HTERT RPE-1 (cell line): ENCODE measurements around the gene GRAMD1A.
"Not testable (repeated sequence)": the region's sequence is repeated elsewhere in the genome, so short reads cannot be mapped to it uniquely, and the experiment has no call there.

Source experiments
- in situ Hi-C: fragments of 300-500 bp; cut with MboI; formaldehyde crosslinking; loops from 4 replicates; pipeline ENCODE4 v1.14.3; 2020; ENCODE audit warnings: low sequenced_read_pairs

GRAMD1A gene

DNA sequence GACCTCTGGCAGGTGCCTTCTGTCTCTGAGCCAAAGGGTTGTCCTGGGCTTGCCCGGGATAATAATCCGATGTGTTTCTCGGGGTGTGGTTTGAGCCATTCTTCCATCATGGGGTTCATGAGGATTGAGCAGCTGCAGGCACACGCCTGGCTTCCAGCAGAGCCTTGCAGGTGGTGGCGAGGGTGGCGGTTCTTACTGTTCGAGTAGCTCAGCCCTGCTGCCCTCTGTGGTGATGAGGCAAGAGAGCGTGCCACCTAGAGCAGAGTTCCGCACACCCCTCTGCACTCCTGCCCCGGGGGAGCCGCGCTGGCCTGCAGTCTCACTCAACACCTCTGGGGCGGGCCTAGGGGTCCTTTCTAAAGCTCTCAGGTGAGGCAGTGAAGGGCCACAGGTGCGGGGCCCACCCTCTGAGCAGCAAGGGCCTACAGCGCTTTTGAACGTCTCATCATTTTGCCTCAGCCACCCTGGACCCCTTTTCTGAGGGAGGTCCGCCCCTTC, 33.9 kb downstream of the GRAMD1A start:
- in situ Hi-C loops = no loop called here

DNA sequence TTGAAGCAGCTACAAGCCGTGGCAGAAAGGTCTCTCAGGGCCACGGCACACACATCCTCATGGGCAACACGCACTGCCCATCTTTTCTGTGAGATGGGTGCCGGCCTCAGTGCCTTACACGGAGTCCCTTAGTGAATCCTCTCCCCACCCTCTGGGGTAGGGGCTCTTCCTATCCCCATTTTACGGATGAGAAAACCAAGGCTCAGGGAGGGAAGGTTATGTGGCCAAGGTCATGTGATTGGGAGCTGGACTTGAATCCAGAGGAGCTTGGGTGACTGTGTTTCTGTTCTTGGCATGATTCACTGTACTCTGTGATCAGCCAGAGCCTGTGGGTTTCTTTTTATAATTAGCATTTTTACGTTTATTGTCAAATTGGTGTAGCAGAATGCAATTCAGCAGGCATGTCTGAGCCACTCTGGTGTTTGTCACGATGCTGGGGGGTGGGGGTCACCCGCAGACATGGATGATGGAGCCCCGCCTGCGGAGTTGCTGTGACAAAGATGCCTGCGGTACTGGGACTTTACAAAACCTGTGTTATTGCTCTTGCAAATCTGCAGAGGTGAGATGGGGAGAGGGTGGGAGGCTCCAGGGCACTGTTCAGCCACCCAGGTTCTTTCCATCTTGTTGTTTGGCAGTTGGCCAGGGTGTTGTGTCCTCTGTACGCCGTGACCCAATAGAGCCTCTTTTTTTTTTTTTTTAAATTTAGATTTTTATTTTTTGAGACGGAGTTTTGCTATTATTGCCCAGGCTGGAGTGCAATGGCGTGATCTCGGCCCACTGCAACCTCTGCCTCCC, 34.7 kb downstream of the GRAMD1A start:
- in situ Hi-C loops = no loop called here

DNA sequence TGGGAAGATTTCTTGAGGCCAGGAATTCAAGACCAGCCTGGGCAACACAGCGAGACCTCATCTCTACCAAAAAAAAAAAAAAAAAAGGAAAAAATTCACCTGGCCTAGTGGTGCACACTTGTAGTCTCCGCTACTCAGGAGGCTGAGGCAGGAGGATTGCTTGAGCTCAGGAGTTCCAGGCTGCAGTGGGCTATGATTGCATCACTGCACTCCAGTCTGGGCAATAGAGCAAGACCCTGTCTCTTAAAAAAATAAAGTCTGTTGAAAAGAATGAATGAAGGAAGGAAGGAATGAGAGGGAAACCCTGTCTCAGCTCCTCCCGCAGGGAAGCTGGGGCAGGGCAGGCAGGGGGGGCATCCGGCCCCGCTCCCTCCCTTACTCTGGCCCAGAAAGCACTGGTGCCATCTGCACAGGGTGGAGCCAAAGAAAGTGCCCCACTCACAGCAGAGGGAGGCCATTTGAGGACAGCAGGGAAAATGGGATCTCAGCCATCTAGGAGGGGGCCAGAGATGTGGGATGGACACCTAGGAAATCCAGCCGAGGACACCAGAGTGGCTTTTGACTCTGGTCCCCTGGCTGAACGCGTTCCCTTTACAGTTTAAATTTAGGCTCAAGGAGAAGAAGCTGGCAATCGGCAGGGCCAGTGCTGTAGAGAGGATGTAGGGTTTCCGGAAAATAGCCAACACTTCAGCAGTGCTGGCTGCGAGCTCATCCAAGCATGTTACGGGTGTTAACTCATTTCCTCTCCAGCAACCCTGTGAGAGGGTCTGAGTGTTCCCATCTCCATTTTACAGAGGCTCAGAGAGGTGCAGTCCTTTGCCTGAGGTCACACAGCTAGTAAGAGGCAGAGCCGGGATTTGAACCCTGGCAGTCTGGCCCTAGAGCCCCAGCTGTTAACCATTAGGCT, 37.8 kb downstream of the GRAMD1A start:
- in situ Hi-C loops = no loop called here

DNA sequence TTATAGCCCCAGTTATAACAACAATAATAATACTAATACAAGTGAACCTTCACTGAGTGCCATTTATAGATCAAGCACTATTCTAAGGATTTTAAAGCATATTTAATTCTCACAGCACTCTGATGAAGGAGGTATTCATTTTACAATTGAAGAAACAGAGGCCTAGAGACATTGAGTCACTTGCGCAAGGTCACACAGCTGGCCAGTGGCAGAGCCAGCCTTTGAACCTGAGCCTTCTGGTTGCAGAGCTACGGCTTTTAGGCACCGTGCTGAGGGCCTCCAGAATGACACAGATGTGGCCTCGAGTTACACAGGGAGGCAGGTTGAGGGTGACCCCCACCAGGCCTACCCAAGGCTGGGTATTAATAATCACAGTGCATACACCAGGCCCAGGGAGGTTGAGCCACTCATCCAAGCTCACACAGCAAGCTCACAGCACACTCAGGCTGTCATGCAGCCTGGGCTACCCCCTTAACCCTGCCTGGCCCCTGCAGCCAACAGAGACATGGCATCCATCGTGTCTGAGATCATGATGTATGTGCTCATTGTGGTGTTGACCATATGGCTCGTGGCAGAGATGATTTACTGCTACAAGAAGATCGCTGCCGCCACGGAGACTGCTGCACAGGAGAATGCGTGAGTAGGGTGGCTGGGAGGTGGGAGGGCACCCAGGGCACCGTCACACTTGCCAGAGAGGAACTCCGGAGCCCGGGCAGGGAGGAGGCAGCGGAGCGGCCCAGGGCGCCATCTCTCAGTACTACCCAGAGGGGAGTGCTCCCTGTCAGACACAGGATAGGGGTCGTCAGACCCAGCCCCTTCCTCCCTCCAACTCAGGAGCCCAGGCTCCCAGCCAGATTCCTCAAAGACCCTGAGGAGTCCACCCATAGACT, 38.7 kb downstream of the GRAMD1A start:
- in situ Hi-C loops = no loop called here

DNA sequence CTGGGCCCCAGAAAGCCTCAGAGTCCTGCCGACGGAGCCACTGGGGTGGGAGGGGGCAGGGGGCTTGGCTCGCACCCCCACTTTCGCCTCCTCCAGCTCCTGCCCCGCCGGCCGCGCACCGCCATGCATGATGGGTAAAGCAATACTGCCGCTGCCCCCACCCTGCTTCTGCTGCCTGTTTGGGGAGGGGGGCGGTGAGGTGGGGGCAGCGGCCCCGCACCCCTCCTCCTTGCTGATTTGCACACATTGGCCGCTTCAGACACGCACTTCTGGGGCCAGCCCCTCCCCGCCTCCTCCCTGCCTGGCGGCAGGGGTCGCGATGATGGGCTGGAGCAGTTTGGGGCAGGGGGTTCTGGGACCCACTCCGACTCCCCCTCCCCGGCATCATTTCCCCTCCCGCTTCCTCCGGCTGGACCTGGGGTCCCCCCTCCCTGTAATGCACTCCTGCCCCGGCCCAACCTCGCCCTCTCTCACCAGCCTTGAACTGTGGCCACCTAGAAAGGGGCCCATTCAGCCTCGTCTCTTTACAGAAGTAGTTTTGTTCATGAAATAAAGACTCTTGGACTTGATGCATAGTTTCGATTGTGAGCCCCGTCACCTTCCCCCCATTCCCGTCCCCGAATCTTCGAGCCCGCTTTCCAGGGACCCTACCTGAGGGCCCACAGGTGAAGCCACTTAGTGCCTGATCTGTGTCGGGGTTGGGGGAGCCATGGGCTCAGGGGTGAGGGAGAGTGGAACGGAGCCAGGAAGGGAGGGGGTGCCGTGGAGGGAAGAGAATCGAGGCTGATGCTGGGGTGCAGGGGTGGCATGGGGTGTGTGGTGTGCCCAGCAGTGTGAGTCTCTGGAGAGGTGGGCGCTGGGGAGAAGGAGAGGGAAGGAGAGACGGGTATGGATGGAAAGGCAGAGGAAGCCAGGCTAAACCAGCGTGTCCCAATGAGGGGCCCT, 40.0 kb downstream of the GRAMD1A start:
- in situ Hi-C loops = no loop called here

DNA sequence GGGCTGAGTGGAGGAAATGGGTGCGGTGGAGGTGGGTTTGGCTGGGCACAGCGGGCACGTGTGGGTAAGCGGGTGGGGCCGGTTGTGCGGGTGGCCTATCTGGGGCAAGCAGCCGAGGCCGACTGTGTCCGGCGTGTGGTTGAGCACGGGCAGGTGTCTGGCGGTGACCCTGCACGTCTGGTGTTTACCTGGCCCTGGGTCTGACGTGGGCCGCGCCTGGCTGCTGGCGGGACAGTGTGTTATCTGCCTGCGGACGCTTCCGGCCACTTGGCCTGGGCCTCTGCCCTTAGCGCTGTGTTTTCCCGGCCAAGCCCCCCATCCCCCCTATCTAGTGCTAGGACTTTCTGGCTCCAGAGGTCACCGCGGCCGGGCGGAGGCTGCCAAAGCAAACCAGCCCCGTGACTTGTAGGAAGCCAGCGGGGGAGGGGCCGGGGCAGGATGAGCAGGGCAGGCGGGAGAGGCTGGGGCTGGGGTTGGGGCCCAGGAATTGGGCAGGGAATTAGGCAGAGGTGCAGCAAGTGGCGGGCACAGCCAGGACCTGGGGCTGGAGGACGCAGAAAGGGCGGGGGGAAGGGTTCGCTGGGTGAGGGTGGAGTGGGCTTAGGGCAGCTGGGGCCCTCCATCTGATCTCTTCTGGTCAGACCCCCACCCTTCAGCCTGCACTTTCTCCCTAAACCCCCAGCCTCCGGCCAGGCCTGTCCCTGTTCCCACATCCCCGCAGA, 40.9 kb downstream of the GRAMD1A start:
- in situ Hi-C loops = no loop called here

DNA sequence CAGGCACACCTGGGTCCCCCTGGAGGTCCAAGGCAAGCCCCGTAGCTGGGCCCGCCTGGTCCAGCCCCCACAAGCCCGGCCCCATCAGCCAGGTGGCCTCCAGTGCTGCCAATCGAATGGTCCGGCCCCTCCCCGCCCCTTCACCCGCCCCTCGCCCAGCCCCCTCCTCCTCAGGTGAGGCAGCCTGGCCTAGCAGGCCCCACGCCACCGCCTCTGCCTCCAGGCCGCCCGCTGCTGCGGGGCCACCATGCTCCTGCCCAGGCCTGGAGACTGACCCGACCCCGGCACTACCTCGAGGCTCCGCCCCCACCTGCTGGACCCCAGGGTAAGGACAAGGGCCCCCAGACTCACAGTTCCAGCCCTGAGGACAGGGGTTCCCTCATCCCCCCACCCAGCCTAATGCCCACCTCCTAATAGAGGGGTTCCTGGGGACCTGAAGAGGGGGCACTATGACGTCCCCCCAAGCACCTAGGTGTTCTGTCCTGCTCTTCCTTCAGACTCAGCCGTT, 41.5 kb downstream of the GRAMD1A start, which contains the start of gene HPN:
Gene HPN (plus strand): TSS at position 174 of the 508 bp plus-strand sequence. CDS start 786 bp downstream, outside the sequence.
- in situ Hi-C loops = no loop called here

DNA sequence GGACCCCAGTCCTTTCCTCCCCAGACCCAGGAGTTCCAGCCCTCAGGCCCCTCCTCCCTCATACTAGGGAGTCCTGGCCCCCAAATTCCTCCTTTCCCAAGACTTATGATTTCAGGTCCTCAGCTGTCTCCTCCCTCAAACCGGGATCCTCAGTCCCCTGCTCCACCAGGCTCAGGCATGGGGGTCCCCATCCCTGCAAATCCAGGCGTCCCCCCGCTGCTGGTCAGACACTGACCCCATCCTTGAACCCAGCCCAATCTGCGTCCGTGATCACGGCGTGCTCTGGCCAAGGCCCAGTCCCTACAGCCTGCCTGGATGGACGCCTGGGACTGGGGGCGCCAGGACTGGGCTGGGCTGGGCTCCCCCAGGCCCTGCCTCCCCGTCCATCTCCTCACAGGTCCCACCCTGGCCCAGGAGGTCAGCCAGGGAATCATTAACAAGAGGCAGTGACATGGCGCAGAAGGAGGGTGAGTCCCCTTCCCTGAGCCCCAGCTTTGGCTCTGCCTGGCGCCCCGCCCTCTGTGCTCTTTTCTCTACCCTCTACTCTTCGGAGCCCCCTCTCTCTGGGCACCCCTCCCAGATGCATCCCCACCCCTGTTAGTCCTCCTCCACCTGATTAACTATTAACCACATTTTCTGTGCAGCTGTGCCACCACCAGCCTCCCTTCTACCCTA, 42.1 kb downstream of the GRAMD1A start:
- in situ Hi-C loops = no loop called here

DNA sequence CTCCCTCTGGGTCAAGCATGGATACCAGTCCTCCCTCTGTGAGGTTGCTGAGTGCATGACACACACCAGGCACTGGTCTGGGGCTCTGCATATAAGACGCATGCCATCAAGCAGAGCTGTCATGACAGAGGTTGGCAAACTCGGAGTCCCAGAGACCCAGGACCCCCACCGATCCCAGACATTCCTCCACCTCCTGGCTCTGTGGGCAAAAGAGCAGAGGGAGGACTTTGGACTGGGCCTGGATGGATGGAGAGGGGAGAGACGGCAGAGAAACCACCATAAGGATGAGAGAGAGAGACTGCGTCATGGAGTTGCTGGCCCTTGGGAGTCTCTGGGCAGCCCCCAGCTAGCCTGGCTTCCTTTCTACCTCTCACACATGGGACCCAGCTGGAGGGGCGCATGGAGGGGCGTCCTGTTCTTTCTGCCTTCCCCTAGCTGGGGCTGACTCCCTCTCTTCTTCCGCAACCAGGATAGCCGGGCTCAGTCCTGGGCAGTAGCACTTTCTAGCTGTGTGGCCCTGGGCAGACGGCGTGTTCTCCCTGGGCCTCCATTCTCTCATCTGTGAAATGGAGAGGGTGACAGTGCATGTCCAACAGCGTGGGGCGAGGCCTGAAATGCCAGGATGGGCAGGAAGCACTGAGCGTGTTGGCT, 43.0 kb downstream of the GRAMD1A start:
- in situ Hi-C loops = no loop called here

DNA sequence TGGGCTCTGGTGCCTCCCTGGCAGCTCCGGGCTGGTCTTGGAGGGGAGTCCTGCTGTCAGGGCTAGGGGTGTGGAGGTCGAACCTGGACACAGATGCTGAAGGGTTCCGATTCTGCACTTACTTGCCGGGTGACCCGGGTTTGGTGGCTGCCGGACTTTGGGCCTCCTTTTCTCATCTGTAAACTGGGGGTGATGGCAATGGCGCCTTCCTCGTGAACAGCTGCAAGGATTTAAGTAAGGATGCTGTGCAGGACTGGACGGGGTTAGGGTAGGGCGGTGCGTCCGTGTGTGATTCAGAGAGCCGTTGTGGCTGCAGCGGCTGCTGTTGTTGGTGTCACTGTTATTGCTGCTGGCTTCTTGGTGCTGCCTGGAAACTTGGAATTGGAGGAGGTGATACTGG, 43.8 kb downstream of the GRAMD1A start:
- in situ Hi-C loops = no loop called here

DNA sequence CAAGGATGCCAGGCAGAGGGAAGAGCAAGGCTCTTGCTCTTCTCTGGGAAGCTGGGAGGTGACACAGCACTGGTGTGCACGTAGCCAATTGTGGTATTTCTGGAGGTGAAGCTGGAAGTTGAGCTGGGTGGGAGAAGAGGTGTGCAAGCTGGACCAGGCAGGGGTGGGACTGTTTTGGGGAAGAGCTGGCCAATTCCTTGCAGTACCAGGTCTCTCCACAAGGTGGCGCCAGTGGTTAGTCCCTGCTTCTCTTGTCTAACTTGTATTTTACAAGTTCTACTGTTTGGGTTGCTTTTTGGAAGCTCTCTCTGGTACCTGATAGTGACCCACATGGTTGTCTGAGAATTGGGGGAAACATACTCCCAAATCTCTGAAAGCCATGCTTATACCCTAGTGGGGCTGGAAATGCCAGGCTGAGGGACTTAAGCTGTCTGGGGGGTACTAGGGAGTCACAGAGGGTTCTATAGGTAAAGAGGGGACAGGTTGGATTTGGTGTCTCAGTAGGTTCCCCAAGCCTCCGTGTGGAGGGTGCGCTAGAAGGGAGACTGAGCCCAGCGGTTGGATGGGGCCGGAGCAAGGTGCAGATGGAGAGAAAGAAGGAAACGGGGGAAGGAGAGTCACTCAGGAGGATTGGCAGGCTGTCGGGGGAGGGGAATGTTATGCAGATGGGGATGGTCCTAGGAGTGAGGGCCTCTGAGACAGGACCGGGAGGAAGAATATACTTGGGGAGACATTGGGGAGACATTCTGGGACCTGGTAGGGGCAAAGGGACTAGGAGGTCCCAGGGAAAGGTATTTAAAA, 44.4 kb downstream of the GRAMD1A start:
- in situ Hi-C loops = no loop called here

DNA sequence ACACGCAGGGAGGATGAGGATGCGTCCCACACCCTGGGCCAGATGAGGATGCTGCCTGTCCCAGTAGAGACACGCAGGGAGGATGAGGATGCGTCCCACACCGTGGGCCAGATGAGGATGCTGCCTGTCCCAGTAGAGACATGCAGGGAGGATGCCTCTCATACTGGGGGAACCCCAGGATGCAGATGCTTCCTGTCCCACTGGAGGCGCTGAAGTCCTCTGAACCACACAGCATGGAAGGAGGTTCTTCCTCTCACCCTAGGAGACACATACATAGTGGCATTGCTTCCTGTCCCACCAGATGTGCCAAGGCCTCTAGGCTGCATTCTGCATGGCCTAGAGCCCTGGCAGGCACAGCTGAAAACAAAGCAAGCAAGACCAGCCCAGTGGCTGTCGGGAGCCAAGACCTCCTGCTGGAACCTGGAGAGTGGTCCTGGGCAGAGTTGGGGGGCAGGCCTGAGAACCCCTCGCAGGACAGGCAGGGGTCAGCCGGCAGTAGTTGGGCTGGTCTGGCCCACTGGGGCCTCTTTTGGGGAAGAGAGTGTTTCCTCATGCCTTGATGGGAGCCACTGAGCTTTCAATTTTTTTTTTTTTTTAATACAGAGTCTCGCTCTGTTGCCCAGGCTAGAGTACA, 45.7 kb downstream of the GRAMD1A start:
- in situ Hi-C loops = no loop called here

DNA sequence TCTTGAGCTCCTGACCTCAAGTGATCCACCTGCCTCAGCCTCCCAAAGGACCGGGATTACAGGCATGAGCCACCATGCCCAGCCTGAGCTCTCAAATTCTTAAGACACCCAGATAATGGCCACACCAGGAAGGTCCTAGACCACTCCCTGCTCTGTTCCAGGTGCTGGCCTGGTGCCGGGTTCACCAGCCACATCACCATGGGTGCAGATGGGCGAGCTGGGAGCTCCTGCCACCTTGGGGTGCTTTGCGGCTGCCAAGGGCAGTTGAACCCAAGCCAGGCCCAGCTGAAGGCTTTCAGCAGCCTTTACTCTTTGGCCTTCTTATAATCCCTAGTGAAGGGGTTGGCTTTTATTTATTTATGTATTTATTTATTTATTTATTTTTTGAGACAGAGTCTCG, 46.3 kb downstream of the GRAMD1A start:
- in situ Hi-C loops = no loop called here

DNA sequence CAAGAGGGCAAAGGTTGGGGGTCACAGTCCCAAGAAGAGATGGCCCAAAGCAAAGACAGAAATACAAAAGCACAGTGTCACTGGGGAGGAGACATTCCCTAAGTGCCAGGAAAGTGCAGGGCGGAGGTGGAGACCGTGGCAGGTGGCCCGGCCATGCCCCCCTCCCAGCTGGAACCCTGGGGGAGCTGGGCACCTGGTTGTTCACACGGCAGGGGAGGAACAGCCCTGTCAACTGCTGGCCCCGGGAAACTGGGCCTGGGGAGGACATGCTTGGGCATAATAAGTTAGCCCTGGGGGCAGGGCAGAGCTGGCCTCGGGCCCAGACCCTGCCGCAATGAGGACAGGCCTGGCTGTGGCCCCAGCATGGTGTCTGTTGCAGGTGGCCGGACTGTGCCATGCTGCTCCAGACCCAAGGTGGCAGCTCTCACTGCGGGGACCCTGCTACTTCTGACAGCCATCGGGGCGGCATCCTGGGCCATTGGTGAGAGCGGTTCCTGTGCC, 48.8 kb downstream of the GRAMD1A start:
- in situ Hi-C loops = no loop called here

DNA sequence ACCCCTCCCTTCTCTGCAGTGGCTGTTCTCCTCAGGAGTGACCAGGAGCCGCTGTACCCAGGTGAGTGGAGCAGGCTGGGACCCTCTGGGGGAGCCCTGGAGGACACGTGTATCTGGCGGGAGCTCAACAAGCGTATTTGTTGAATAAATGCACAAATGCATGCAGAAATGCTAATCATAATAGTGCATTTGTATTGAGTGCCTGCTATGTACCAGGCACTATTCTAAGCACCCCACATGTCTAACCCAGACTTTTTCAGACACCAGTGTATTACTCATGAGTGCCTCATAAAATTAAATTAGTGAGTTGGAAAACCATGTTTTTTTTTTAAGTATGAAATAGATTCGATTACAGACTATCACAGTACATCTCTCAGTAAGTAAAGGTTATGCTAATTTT, 49.3 kb downstream of the GRAMD1A start:
- in situ Hi-C loops = no loop called here

DNA sequence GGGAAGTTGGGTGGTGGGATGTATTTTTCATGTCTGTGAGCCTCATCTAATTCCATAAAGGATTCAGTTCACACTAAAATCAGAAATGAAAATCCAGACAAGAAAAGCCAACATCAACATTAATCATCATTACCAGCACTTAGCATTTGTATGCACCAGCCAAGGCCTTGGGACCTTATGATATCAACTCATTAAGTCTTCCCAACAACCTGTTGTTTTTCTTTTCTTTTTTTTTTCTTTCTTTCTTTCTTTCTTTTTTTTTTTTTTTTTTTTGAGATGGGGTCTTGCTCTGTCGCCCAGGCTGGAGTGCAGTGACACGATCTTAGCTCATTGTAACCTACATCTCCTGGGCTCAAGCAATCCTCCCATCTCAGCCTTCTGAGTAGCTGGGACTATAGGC, 50.5 kb downstream of the GRAMD1A start:
- in situ Hi-C loops = not testable (repeated sequence)
